ENCODE results near the gene ASF1B. TPM values are rescaled to one million over a fixed set of nuclear protein-coding genes. Genes with fewer than 3 reads are reported as not detected.

ASF1B gene
- total RNA-seq, 1 experiment from 2014 or later = 38.4 TPM

GRCh38 chr19:14114439-14114838 lies 21.9 kb downstream of the ASF1B start:
- POLR2A ChIA-PET = interaction anchor here (0.5 kb wide), 1 partner anchor 156 kb away, joined by 4 read pairs; no protein-coding TSS in a partner anchor
- no peak overlapping the region for H3K27ac Mint-ChIP-seq

GRCh38 chr19:14113762-14114414 lies 22.5 kb downstream of the ASF1B start:
- Mint-ChIP-seq H3K27me3 (ENCODE audit: low read depth) (0 out of 2 replicates have a peak, but pooled peaks cover 7% of the 10 kb centered on the region), H3K4me3 (no peak overlapping the region), H3K27ac (no peak overlapping the region), H3K4me1 (peaks cover 38% of the 10 kb centered on the region), H3K9me3 (no peaks in the 10 kb centered on the region), H3K36me3 (no peaks in the 10 kb centered on the region)
- ChIA-PET CTCF (interaction anchor here (0.5 to 3.7 kb wide), 15 partner anchors 10 to 366 kb away, joined by 3 to 19 read pairs (median 4); partner anchors contain the start of genes ASF1B and PTGER1), POLR2A (no interaction called here)
- TF ChIP-seq CTCF (IDR thresholded peaks at IDR 0.05) (peak; percentile 72), NFATC4 (CRISPR knock-in tag; IDR thresholded peaks at IDR 0.05) (no peak), EMX1 (CRISPR knock-in tag; IDR thresholded peaks at IDR 0.05) (no peak), AFF4 (CRISPR knock-in tag; IDR thresholded peaks at IDR 0.05; ENCODE audit: borderline replicate concordance) (no peak)
- DNase-seq (ENCODE audit: low spot score) (peak; percentile 74), ATAC-seq (no peak)

More at GRCh38 chr19:14114439-14114838, 21.9 kb downstream of the ASF1B start:
- H3K4me1 Mint-ChIP-seq = peaks cover 42% of the 10 kb centered on the region
- 0 out of 2 replicates have a peak, but pooled peaks cover 7% of the 10 kb centered on the region for H3K27me3 Mint-ChIP-seq (ENCODE audit: low read depth)
- H3K4me3 Mint-ChIP-seq = no peak overlapping the region
- CTCF ChIA-PET = interaction anchor here (0.7 to 3.7 kb wide), 12 partner anchors 9 to 366 kb away, joined by 3 to 19 read pairs (median 4); partner anchors contain the start of genes ASF1B and PTGER1
- H3K9me3 Mint-ChIP-seq = no peaks in the 10 kb centered on the region
- H3K36me3 Mint-ChIP-seq = no peaks in the 10 kb centered on the region
- ATAC-seq (no peak), DNase-seq (ENCODE audit: low spot score) (no peak)
- TF ChIP-seq FOXP1 (CRISPR knock-in tag; IDR thresholded peaks at IDR 0.05; ENCODE audit: borderline replicate concordance) = peak; percentile 22; the same call in 1 of the 2 replicates
- no peak for TF ChIP-seq TEAD4 (CRISPR knock-in tag; IDR thresholded peaks at IDR 0.05)
- TF ChIP-seq PRRX2 (CRISPR knock-in tag; IDR thresholded peaks at IDR 0.05) = no peak

- ChIA-PET CTCF (interaction anchor here (0.7 to 4.1 kb wide), 9 partner anchors 11 to 319 kb away, joined by 3 to 21 read pairs (median 3); partner anchors contain the start of genes ASF1B and C19orf67), POLR2A (no interaction called here)
- Mint-ChIP-seq H3K27me3 (ENCODE audit: low read depth) (0 out of 2 replicates have a peak, but pooled peaks cover 7% of the 10 kb centered on the region), H3K4me1 (peaks cover 32% of the 10 kb centered on the region), H3K9me3 (no peaks in the 10 kb centered on the region), H3K27ac (no peak overlapping the region), H3K4me3 (no peak overlapping the region; the same call in 1 of the 2 replicates), H3K36me3 (no peaks in the 10 kb centered on the region)
- no peak for ATAC-seq
- DNase-seq (ENCODE audit: low spot score) = no peak
- TF ChIP-seq IRF2 (CRISPR knock-in tag; IDR thresholded peaks at IDR 0.05; ENCODE audit: borderline replicate concordance, low read depth) (no peak), ZBTB43 (CRISPR knock-in tag; IDR thresholded peaks at IDR 0.05) (no peak), TCF7 (CRISPR knock-in tag; IDR thresholded peaks at IDR 0.05; ENCODE audit: low read depth) (no peak), SMAD4 (CRISPR knock-in tag; IDR thresholded peaks at IDR 0.05) (no peak), RELA (CRISPR knock-in tag; IDR thresholded peaks at IDR 0.05; ENCODE audit: borderline replicate concordance) (no peak), NFE2L1 (CRISPR knock-in tag; IDR thresholded peaks at IDR 0.05) (no peak), TP53 (CRISPR knock-in tag; IDR thresholded peaks at IDR 0.05) (no peak), E2F5 (CRISPR knock-in tag; IDR thresholded peaks at IDR 0.05) (no peak), CDX4 (CRISPR knock-in tag; IDR thresholded peaks at IDR 0.05; ENCODE audit: borderline replicate concordance) (no peak), NFATC4 (CRISPR knock-in tag; IDR thresholded peaks at IDR 0.05) (no peak), TEAD1 (CRISPR knock-in tag; IDR thresholded peaks at IDR 0.05) (no peak), GRHL2 (CRISPR knock-in tag; IDR thresholded peaks at IDR 0.05; ENCODE audit: insufficient replicate concordance, severe bottlenecking) (no peak)
These were observed 23.5 kb downstream of the ASF1B start for GRCh38 chr19:14112809-14113385.

Data from WTC11 (cell line).